Activated naive CD8-positive, alpha-beta T cell treated with anti-CD3 and anti-CD28 coated beads for 36 hours (primary cell): ENCODE results near the gene PANX1. TPM values are rescaled to one million over a fixed set of nuclear protein-coding genes. Genes with fewer than 3 reads are reported as not detected.
"Not testable (repeated sequence)": the region's sequence is repeated elsewhere in the genome, so short reads cannot be mapped to it uniquely, and the experiment has no call there.

ENCODE experiments used
- DNase-seq: peaks from one replicate; pipeline ENCODE4 v3.0.0; 2021
- H3K27ac Mint-ChIP-seq: one replicate; pipeline ENCODE4 v1.8.0; 2022; ENCODE audit warnings: mild to moderate bottlenecking, moderate library complexity, mixed read lengths
- H3K27me3 Mint-ChIP-seq: one replicate; pipeline ENCODE4 v1.8.0; 2022; ENCODE audit warnings: mild to moderate bottlenecking, mixed read lengths
- H3K36me3 Mint-ChIP-seq: one replicate; pipeline ENCODE4 v1.8.0; 2021; ENCODE audit warnings: mild to moderate bottlenecking, mixed read lengths
- H3K4me1 Mint-ChIP-seq: one replicate; pipeline ENCODE4 v1.8.0; 2021; ENCODE audit warnings: mixed read lengths
- H3K4me3 Mint-ChIP-seq: one replicate; pipeline ENCODE4 v1.8.0; 2022; ENCODE audit warnings: mild to moderate bottlenecking, moderate library complexity, mixed read lengths
- H3K9me3 Mint-ChIP-seq: one replicate; pipeline ENCODE4 v1.8.0; 2022; ENCODE audit warnings: mixed read lengths
- total RNA-seq, 2 experiments: library from RNA; stranded (reverse); gene quantifications; one replicate each; pipeline ENCODE4 v1.2.3, GENCODE V29; 2021

The PANX1 gene
- total RNA-seq, 2 experiments from 2014 or later, result 14.1 to 14.2 TPM

- Mint-ChIP-seq H3K27me3 (peaks cover 15% of the 10 kb centered on the region), H3K27ac (no peak overlapping the region), H3K4me3 (no peak overlapping the region), H3K9me3 (no peaks in the 10 kb centered on the region), H3K4me1 (no peaks in the 10 kb centered on the region), H3K36me3 (no peaks in the 10 kb centered on the region)
- DNase-seq, result no peak
These were observed 10.8 kb upstream of the PANX1 start for GRCh38 chr11:94117871-94118270.

GRCh38 chr11:94119676-94120075 lies 9.0 kb upstream of the PANX1 start:
- H3K4me3 Mint-ChIP-seq, DNase-seq, H3K9me3 Mint-ChIP-seq, H3K36me3 Mint-ChIP-seq, H3K4me1 Mint-ChIP-seq, H3K27ac Mint-ChIP-seq: not testable (repeated sequence)
- H3K27me3 Mint-ChIP-seq, result peaks cover 10% of the 10 kb centered on the region

DNA sequence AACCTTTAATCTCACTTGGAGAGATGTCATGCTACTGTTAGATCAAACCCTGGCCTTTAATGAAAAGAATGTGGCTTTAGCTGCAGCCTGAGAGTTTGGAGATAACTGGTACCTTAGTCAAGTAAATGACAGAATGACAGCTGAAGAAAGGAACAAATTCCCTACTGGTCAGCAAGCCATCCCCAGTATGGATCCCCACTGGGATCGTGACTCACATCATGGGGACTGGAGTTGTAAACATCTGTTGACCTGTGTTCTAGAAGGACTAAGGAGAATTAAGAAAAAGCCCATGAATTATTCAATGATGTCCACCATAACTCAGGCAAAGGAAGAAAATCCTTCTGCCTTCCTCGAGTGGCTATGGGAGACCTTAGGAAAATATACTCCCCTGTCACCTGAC lies 8.1 kb upstream of the PANX1 start:
- not testable (repeated sequence) for H3K4me3 Mint-ChIP-seq, H3K9me3 Mint-ChIP-seq, H3K4me1 Mint-ChIP-seq, H3K27ac Mint-ChIP-seq, H3K27me3 Mint-ChIP-seq, DNase-seq, H3K36me3 Mint-ChIP-seq

- H3K27ac Mint-ChIP-seq, result no peak overlapping the region
- no peaks in the 10 kb centered on the region for H3K9me3 Mint-ChIP-seq
- no peaks in the 10 kb centered on the region for H3K36me3 Mint-ChIP-seq
- H3K4me3 Mint-ChIP-seq, result no peak overlapping the region
- DNase-seq, result no peak
- peaks cover 6% of the 10 kb centered on the region for H3K27me3 Mint-ChIP-seq
- H3K4me1 Mint-ChIP-seq, result no peaks in the 10 kb centered on the region
These were observed 7.7 kb upstream of the PANX1 start for GRCh38 chr11:94120946-94121345.

GRCh38 chr11:94125407-94126115 lies 3.1 kb upstream of the PANX1 start:
- Mint-ChIP-seq H3K36me3 (no peaks in the 10 kb centered on the region), H3K9me3 (no peaks in the 10 kb centered on the region), H3K27ac (no peak overlapping the region), H3K4me1 (peaks cover 10% of the 10 kb centered on the region), H3K4me3 (no peak overlapping the region), H3K27me3 (no peaks in the 10 kb centered on the region)
- no peak for DNase-seq

DNA sequence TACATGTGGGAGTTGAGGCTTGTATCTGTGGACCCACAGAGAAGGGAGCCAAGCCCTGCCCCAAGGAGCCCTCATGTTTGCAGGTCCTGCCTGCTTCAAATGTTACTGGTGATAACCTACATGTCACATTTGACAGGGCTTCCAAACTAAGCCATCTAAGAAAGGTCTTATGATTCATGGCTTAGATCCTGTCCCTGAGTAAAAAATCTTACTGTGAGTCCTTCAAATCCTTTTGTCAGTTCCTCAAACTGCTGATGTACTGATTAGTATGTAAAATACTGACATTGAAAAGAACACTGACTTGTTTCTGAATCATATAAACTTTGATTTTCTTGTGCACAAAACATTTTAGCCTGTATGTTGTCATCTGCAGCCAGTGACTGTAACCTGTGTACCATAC lies 1.0 kb upstream of the PANX1 start:
- peak overlapping the region; percentile 89 for H3K27ac Mint-ChIP-seq
- no peak for DNase-seq
- H3K4me1 Mint-ChIP-seq, result peaks cover 10% of the 10 kb centered on the region
- no peaks in the 10 kb centered on the region for H3K36me3 Mint-ChIP-seq
- H3K9me3 Mint-ChIP-seq, result no peaks in the 10 kb centered on the region
- no peaks in the 10 kb centered on the region for H3K27me3 Mint-ChIP-seq
- peak overlapping the region; percentile 87 for H3K4me3 Mint-ChIP-seq

DNA sequence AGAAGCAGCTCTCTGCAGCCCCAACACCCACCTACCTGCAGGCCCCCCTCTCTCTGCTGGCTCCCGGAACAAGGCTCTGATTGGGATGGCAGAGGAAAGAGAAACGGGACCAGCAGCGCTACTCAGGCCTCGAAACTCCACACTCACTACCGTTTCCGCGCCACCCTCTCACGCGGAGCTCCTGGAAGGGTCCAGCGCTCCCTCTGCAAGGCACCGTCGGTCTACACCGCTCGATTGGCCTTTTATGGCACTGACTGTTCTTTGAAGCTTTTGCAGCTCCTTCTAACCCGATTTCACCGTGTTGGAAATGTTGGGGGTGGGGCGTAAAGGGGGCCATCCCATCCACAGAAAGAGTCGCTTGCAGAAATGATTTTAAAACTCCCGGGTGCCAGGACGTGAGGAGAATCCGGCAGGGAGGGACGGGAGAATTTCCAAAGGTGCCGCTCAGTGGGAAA lies 323 bp upstream of the PANX1 start:
- peak overlapping the region; percentile 87 for H3K4me3 Mint-ChIP-seq
- peak; percentile 40 for DNase-seq
- H3K4me1 Mint-ChIP-seq, result peaks cover 11% of the 10 kb centered on the region
- H3K27me3 Mint-ChIP-seq, result no peaks in the 10 kb centered on the region
- no peaks in the 10 kb centered on the region for H3K9me3 Mint-ChIP-seq
- H3K36me3 Mint-ChIP-seq, result no peaks in the 10 kb centered on the region
- H3K27ac Mint-ChIP-seq, result peak overlapping the region; percentile 89

DNA sequence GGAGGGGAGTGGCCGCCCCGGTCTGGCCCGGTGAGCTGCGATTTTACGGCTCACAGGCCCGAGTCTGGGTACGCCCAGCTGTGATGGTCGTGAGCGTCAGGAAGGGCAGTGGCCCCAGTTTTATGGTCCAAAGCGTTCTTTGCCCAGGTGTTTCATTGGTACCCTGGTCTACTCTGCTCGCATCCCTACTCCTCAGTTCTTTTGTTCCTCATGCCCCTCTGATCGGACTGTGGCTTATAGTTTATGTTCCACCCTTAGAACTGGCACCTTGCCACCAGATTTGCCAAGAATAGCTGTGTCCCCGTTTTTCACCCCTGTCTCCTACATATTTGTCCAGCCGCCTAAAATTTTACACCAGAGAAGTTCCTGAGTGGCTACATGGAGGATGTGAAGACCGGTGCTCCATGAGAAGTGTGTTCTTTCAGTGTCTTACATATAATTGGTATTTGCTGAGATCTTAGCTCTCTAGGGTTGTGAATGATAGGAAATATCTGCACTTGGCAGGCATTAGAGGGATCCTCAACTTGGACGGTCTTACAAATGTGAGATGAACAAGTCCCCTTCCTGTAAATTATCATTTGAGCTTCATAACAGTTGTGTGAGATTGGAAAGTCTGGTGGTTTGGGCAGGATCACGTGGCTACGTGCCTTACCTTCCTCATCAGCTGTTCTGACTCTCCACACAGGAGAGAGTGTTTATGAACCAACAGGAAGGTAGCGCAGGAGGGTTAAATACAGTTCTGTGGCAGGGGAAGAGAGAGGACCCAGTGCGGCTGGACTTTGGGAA lies 1.1 kb downstream of the PANX1 start:
- no peaks in the 10 kb centered on the region for H3K36me3 Mint-ChIP-seq
- no peak for DNase-seq
- no peak overlapping the region for H3K4me3 Mint-ChIP-seq
- H3K9me3 Mint-ChIP-seq, result no peaks in the 10 kb centered on the region
- no peaks in the 10 kb centered on the region for H3K27me3 Mint-ChIP-seq
- H3K27ac Mint-ChIP-seq, result no peak overlapping the region
- H3K4me1 Mint-ChIP-seq, result peaks cover 23% of the 10 kb centered on the region

DNA sequence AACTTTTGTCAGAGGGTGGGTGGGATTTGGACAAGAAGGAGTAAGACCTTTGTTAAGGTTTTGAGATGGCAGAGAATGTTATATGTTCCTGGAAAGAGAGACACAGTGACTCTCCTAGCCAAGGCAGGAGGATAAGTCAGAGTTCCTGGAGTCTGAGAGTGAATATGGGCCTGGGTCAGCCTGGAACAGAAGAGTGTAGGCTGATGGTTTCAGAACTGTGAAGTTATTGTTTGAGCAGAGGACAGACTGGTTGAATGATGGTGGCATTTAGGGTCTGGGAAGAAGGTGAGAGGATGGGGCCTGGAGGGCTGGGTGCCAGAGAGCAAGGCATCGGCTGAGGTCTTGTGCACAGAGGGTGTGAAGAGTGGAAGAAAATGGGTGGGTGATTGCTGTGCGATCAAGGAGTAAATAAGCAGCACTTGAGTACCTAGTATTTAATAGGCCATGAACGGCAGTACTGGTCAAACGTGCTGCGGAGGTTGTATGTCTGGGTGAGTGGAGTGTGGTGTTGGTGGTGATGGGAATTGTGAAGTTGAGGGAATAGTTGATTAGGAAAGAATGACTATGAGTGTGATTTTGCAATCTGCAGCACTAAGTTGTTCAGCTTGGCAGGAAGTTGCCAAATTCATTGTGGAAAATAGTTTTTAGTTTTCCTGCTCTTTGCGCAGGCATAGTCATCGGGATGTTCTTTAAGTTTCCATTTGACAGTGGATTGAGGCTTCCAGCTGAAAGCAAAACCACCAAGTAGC lies 1.8 kb downstream of the PANX1 start:
- peaks cover 3% of the 10 kb centered on the region for H3K36me3 Mint-ChIP-seq
- peaks cover 31% of the 10 kb centered on the region for H3K4me1 Mint-ChIP-seq
- H3K27me3 Mint-ChIP-seq, result no peaks in the 10 kb centered on the region
- DNase-seq, result no peak
- H3K27ac Mint-ChIP-seq, result no peak overlapping the region
- H3K4me3 Mint-ChIP-seq, result no peak overlapping the region
- no peaks in the 10 kb centered on the region for H3K9me3 Mint-ChIP-seq

DNA sequence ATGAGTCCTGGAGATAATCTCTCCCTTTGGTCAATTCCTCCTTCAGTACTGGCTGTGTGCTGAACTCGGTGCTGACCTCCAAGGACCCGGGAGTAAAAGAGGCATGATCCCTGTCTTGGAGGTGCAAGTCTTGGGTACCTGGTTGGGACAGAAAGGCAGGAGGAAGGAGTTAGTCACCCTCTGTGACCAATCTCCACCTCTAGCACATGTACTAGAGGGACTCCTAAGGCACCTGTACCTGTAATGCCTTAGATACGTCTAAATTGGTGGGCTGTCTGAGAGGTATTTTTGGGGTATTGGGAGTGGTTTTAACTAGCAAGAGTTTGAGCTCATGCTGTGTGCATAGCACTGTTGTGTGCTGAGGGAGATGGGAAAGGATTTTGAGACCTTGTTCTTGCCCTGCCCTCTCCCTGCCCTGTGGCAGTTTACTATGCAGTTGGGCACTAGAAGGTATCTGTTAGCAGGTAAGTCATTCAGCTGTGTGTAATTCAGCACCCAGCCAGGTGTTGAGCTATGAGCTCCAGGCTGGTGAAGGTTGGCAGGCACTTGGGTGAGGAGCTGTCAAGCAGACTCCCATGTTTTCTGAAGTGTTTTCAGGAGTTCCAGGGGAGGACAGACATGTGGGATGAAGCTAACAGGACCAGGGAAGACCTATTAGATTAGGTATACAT lies 2.5 kb downstream of the PANX1 start:
- Mint-ChIP-seq H3K9me3 (peaks cover 3% of the 10 kb centered on the region), H3K36me3 (peaks cover 10% of the 10 kb centered on the region), H3K4me1 (peaks cover 38% of the 10 kb centered on the region), H3K27me3 (no peaks in the 10 kb centered on the region), H3K4me3 (no peak overlapping the region), H3K27ac (no peak overlapping the region)
- no peak for DNase-seq

DNA sequence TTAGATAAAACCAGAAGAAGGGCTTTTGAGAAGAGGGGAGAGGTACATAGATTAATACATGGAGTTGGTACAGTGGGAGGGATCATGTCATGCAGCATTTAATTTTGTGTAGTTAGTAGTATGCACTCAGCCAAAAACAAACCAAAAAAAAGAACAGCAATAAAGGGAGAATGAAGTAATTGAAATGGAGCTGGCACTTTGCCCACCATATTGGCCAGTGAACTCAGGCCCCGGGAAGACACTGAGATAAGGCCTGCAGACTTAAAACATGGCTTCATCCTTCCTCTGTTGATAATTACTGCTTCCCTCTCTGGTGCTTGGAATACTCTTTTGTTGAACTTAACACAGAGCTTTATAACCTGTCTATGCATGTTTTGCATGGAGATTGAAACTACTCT lies 3.1 kb downstream of the PANX1 start:
- H3K4me1 Mint-ChIP-seq, result peaks cover 41% of the 10 kb centered on the region
- no peak for DNase-seq
- peaks cover 13% of the 10 kb centered on the region for H3K36me3 Mint-ChIP-seq
- no peak overlapping the region for H3K4me3 Mint-ChIP-seq
- no peaks in the 10 kb centered on the region for H3K27me3 Mint-ChIP-seq
- peaks cover 5% of the 10 kb centered on the region for H3K9me3 Mint-ChIP-seq
- no peak overlapping the region for H3K27ac Mint-ChIP-seq

- no peak overlapping the region for H3K4me3 Mint-ChIP-seq
- no peaks in the 10 kb centered on the region for H3K27me3 Mint-ChIP-seq
- peaks cover 43% of the 10 kb centered on the region for H3K4me1 Mint-ChIP-seq
- DNase-seq, result no peak
- H3K36me3 Mint-ChIP-seq, result peaks cover 15% of the 10 kb centered on the region
- H3K9me3 Mint-ChIP-seq, result peaks cover 6% of the 10 kb centered on the region
- no peak overlapping the region for H3K27ac Mint-ChIP-seq
These were observed 3.5 kb downstream of the PANX1 start for GRCh38 chr11:94132152-94132558.

GRCh38 chr11:94132823-94133408 lies 4.3 kb downstream of the PANX1 start:
- Mint-ChIP-seq H3K27me3 (no peaks in the 10 kb centered on the region), H3K4me3 (no peak overlapping the region), H3K4me1 (peaks cover 41% of the 10 kb centered on the region), H3K27ac (no peak overlapping the region), H3K9me3 (peaks cover 6% of the 10 kb centered on the region), H3K36me3 (peaks cover 16% of the 10 kb centered on the region)
- DNase-seq, result no peak

GRCh38 chr11:94133752-94134151 lies 5.1 kb downstream of the PANX1 start:
- H3K4me3 Mint-ChIP-seq, result no peak overlapping the region
- DNase-seq, result no peak
- H3K9me3 Mint-ChIP-seq, result peaks cover 6% of the 10 kb centered on the region
- H3K36me3 Mint-ChIP-seq, result peaks cover 16% of the 10 kb centered on the region
- no peak overlapping the region for H3K27ac Mint-ChIP-seq
- H3K4me1 Mint-ChIP-seq, result peaks cover 41% of the 10 kb centered on the region
- H3K27me3 Mint-ChIP-seq, result no peaks in the 10 kb centered on the region
